Measurements from ENCODE around the gene SLC11A2.

- TF ChIP-seq CTCF (IDR thresholded peaks at IDR 0.05; ENCODE audit: low read depth, low read length, poor library complexity, severe bottlenecking): no peak
- TF ChIP-seq EZH2phosphoT487 (IDR thresholded peaks at IDR 0.05; ENCODE audit: borderline replicate concordance, low read length): no peak
These were observed 25.9 kb downstream of the SLC11A2 start for GRCh38 chr12:51000245-51000644.
